OCI-LY1 (cell line): ENCODE data around the gene RREB1.

ENCODE experiments used
- EZH2 ChIP-seq: fragments of 200-600 bp; sonication (generic), shearing (Covaris generic); IDR thresholded peaks from 2 replicates; pipeline ENCODE4 v1.8.0; 2017; ENCODE audit warnings: borderline replicate concordance, mixed run types, mild to moderate bottlenecking, antibody characterized with exemption, low read length, moderate library complexity, mixed read lengths
- TF ChIP-seq, protein P1 (sequence below): fragments of 200-600 bp; sonication (generic), shearing (Covaris generic); IDR thresholded peaks from 2 replicates; pipeline ENCODE4 v1.5.1; 2017; ENCODE audit warnings: mild to moderate bottlenecking, antibody characterized with exemption, low read length, moderate library complexity, mixed read lengths

DNA sequence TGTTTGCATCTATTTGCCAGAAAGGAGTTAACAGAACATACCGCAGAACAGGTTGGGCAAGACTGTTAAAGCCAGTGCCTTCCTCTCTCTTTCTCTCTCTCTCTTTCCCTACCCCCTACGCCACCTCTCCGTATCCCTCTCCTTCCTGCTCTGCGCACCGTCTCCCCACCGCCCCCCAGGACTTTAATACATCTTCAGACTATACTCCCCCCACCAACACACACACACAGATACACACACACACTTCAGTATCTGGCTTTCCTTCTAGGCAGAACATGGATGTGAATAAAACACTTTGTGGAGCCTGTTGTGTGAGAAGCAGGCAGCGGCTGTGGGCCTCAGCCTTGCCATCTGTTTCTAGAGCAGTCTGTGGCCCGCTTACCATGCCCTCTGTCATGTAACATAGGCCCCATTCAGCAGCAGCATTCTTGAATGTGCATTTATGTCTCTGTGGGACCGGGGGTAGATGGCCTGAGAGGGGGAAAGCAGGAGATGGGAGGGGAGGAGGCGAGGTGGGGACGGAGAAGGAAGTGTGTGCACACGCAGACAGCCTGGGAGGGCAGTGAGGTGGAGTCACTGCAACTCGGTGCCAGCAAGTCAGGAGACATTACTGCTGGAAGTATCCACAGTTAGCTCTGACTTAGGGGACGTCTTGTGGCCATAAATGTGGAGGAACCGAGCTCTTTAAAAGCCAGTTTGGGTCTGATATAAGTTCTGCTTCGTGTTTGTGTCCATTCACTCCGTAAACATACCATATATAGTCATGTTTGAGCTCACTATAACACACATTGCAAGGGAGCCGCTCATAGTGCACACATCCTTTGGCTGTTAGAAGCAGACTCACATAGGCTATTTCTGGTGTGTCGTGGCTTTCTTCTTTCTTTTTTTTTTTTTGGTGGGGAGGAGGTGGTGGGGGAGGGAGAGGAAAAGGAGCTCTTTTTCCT lies 38.4 kb downstream of the RREB1 start:
- TF ChIP-seq, protein P1, sequence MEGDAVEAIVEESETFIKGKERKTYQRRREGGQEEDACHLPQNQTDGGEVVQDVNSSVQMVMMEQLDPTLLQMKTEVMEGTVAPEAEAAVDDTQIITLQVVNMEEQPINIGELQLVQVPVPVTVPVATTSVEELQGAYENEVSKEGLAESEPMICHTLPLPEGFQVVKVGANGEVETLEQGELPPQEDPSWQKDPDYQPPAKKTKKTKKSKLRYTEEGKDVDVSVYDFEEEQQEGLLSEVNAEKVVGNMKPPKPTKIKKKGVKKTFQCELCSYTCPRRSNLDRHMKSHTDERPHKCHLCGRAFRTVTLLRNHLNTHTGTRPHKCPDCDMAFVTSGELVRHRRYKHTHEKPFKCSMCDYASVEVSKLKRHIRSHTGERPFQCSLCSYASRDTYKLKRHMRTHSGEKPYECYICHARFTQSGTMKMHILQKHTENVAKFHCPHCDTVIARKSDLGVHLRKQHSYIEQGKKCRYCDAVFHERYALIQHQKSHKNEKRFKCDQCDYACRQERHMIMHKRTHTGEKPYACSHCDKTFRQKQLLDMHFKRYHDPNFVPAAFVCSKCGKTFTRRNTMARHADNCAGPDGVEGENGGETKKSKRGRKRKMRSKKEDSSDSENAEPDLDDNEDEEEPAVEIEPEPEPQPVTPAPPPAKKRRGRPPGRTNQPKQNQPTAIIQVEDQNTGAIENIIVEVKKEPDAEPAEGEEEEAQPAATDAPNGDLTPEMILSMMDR = no peak
- TF ChIP-seq EZH2 = no peak
